GM12872 (cell line): ENCODE results near the gene GPR171.

Experiments
- CTCF ChIP-seq: IDR thresholded peaks from 3 replicates; pipeline ENCODE4 v1.5.1; 2011; ENCODE audit warnings: low read depth, mild to moderate bottlenecking, low read length, moderate library complexity; ENCODE audit not compliant: insufficient read depth

Gene GPR171

DNA sequence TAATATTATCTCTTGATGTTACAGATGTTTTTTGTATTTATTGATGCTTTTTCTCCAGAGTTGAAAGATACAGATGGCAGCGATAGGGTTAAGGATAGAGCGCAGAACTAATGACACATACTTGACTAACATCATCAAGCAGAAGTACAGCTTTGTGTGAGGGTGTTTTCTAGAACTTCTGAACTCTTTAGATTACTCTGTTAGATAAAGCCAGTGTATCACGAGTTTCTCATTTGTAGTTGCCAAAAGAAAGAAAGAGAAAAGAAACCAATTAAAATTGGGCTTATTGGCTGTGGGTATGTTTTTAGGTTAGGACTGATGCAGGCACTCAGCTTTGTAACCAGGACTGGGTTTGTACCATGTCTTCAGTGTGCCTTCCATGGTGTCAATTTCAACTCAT, 6.6 kb upstream of the GPR171 start:
- TF ChIP-seq CTCF, result no peak

DNA sequence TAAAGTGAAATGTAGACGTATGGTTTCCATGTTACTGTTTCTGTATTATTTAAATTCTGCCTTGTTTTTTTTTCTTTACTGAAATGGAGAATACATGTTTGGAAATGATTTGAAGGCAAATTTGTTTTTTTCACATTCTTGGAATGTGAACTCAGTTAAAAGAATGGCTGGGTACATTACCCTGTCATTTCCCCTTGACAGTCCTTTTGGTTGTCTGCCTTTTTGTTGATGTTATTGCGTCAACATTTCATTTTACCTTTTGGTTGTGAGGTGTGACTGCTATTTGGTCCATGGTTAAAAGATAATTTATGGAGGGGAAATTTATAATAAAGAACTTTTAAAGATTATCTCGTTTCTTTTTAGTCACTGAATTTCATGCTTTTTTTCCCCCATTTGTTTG, 3.2 kb upstream of the GPR171 start:
- no peak for TF ChIP-seq CTCF

GRCh38 chr3:151205482-151205881, 2.5 kb upstream of the GPR171 start:
- TF ChIP-seq CTCF, result no peak

DNA sequence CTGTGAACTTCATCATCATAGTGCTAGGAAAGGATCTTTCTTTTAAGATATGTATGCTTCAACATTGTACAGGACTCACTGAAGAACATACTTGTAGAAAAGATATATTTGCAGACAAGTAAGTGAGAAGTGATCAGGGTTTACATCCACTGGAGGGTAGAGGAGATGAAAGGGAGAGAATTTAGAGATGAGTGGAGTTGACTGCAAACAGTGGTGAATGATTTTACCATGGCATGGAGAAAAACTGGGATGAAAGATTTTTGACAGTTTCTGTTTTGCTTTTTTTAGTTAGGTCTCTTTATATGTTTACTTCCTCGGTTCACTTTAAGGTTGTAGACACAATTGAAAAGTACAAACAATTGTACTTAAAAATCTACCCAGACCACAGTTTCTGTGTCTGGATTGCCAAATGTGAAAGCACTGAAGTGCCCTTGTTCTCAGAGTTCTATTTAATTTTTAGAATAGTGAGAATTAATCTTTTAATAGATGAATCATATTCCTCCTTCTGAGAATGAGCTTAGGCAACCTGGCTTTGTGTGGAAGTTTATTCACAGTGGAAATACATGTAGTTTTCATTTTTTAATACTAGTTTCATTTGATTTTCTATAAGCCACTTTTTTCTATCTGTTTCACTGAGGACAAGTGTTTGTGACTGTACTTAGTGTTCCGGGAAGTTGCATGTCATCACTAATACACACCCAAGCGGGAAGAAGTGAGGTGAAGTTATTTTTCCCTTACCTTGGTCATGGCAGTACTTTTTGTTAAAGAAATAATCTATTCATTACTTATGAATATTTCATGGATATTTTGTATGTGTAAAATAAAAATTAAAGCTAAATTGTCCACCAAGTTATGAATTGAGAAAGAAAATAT, 1.8 kb upstream of the GPR171 start:
- no peak for TF ChIP-seq CTCF

GRCh38 chr3:151201051-151201730, 1.8 kb downstream of the GPR171 start:
- TF ChIP-seq CTCF, result no peak

DNA sequence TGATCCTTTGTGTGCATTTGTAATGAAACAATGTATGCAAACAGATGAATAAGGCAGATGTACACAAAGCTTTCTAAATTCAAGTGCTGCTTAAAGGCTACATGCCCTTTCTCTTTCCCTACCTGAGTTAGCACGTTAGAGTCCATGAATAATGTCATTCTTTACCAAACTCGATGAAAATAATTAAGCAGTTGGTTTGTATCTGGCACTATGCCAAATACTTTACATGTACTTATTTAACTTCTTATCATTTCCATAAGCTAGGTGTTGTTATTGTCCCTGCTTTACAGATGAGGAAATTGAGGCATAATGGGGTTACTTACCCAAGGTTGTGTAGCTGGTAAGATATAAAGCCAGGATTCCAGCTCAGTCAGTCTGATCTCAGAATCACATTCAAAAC, 2.4 kb downstream of the GPR171 start:
- TF ChIP-seq CTCF, result no peak

DNA sequence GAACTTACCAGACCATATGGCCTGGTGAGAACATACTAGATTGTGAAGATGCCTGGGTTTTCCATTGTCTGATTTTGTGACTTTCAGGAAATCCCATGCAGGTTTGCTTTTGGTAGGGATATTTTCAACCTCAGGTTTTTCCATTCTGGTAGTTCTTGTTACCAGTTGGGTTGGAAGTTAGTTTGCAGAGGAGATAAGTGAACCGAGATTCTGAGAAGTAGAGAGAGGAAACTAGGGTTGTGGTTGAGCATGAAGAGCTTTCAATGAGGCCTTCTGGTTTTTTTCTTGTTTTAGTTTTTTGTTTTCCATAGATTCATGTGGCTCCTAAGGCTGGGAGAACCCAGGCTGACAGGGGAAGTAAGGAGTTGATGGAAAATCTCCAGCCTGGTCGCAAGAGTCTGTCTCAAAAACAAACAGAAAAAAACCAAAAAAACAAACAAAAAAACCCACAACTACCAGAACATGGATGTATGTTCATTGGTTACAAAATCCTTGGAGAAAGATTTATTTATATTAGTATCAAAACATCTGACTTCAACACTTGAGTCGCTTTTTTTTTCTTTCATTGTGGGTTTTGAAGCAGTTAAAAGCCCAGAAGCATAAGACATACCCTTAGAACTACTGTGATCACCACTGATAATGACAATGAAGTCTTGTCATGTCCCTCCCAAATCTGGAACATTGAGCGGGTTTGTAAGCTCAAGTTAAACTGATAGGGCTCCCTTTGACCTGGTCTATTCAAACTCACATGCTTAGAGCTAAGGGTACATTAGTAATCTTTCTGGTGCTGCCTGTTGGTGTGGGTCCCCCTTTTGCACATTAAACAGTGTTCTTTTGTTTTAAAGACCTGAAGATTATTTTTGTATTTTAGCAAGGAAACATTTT, 3.2 kb downstream of the GPR171 start:
- TF ChIP-seq CTCF, result no peak
